ENCODE data around the gene IGFLR1.

DNA sequence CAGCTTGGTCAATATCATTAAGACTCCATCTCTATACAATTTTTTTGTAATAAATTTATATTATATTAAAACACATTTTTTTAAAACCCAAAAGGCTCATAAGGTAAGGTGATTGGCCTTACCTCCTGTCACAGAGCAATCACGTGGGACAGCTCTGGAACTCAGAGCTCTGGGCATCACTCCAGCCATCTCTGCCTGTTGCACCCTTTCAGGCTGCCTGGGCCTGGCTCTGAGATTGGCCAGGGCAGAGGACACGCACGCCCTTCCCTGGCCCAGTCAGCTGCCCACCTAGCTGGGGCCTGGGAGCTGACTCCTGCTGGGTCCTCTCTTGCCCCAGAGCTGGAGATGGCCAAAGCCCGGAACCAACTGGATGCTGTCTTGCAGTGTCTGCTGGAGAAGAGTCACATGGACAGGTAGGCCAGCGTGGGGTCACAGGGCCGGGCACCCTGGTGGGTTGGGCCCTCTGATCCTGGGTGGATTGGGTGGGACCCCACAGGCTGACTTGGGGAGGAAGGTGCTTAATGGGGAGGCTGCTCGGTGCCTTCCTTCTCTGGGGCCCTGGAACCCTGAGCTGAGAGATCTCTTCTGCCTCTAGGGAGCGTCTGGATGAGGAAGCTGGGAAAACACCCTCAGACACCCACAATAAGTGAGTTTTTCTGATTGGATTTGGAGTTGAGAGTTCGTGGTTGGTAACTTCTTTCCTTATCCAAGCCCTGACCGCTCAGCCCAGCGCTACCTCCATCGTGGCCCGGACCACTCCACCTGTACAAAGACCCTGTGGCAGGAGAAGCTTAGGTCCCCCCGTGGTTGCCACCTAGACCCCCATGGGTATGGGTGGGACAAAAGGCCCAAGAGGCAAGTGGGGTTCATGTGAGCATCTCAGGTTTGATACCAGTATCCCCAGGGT is 9.8 kb upstream of the IGFLR1 start:
- TF ChIP-seq ZNF70 (CRISPR knock-in tag; IDR thresholded peaks at IDR 0.05) (no peak), ISL1 (CRISPR knock-in tag; IDR thresholded peaks at IDR 0.05) (no peak), PPARA (CRISPR knock-in tag; IDR thresholded peaks at IDR 0.05; ENCODE audit: borderline replicate concordance) (no peak), SNAI2 (CRISPR knock-in tag; IDR thresholded peaks at IDR 0.05) (no peak), ZFP3 (CRISPR knock-in tag; IDR thresholded peaks at IDR 0.05) (no peak), RARB (CRISPR knock-in tag; IDR thresholded peaks at IDR 0.05) (no peak), ESRRG (CRISPR knock-in tag; IDR thresholded peaks at IDR 0.05) (no peak), TOX (CRISPR knock-in tag; IDR thresholded peaks at IDR 0.05; ENCODE audit: borderline replicate concordance) (no peak), OSR1 (CRISPR knock-in tag; IDR thresholded peaks at IDR 0.05) (no peak), ARNTL (CRISPR knock-in tag; IDR thresholded peaks at IDR 0.05; ENCODE audit: borderline replicate concordance, low read depth) (no peak)
- TF ChIP-seq, protein P1, sequence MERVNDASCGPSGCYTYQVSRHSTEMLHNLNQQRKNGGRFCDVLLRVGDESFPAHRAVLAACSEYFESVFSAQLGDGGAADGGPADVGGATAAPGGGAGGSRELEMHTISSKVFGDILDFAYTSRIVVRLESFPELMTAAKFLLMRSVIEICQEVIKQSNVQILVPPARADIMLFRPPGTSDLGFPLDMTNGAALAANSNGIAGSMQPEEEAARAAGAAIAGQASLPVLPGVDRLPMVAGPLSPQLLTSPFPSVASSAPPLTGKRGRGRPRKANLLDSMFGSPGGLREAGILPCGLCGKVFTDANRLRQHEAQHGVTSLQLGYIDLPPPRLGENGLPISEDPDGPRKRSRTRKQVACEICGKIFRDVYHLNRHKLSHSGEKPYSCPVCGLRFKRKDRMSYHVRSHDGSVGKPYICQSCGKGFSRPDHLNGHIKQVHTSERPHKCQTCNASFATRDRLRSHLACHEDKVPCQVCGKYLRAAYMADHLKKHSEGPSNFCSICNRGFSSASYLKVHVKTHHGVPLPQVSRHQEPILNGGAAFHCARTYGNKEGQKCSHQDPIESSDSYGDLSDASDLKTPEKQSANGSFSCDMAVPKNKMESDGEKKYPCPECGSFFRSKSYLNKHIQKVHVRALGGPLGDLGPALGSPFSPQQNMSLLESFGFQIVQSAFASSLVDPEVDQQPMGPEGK (CRISPR knock-in tag; IDR thresholded peaks at IDR 0.05; ENCODE audit: borderline replicate concordance) = no peak
- TF ChIP-seq, protein P2, sequence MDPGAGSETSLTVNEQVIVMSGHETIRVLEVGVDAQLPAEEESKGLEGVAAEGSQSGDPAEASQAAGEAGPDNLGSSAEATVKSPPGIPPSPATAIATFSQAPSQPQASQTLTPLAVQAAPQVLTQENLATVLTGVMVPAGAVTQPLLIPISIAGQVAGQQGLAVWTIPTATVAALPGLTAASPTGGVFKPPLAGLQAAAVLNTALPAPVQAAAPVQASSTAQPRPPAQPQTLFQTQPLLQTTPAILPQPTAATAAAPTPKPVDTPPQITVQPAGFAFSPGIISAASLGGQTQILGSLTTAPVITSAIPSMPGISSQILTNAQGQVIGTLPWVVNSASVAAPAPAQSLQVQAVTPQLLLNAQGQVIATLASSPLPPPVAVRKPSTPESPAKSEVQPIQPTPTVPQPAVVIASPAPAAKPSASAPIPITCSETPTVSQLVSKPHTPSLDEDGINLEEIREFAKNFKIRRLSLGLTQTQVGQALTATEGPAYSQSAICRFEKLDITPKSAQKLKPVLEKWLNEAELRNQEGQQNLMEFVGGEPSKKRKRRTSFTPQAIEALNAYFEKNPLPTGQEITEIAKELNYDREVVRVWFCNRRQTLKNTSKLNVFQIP (CRISPR knock-in tag; IDR thresholded peaks at IDR 0.05; ENCODE audit: borderline replicate concordance, low read depth) = no peak

Data from SK-N-SH treated with all-trans-retinoic acid at 6 μM for 48 hours (cell line).